Activated CD4-positive, alpha-beta memory T cell treated with anti-CD3 and anti-CD28 coated beads for 36 hours (primary cell): ENCODE data around the gene ATP6AP1. TPM values are rescaled to one million over a fixed set of nuclear protein-coding genes. Genes with fewer than 3 reads are reported as not detected.
A peak's percentile ranks its signal among the peaks of the same experiment; 100 is the strongest.

Source experiments
- CTCF ChIA-PET: fragments of 350-600 bp; sonication (Branson Sonifier 250); formaldehyde crosslinking; loops from one replicate; lab custom pipeline; 2021; ENCODE audit warnings: antibody characterized with exemption, inconsistent platforms; lab: Charles Lee
- POLR2A ChIA-PET: fragments of 350-600 bp; sonication (Branson Sonifier 250); formaldehyde crosslinking; loops from one replicate; lab custom pipeline; 2021; ENCODE audit warnings: antibody characterized with exemption; lab: Charles Lee
- DNase-seq: peaks from one replicate; pipeline ENCODE4 v3.0.0-alpha.2; 2020
- H3K27ac Mint-ChIP-seq: one replicate; pipeline ENCODE4 v1.8.0; 2021; ENCODE audit warnings: mixed read lengths
- H3K27me3 Mint-ChIP-seq: one replicate; pipeline ENCODE4 v1.8.0; 2021; ENCODE audit warnings: mixed read lengths
- H3K36me3 Mint-ChIP-seq: one replicate; pipeline ENCODE4 v1.8.0; 2021; ENCODE audit warnings: mixed read lengths
- H3K4me1 Mint-ChIP-seq: one replicate; pipeline ENCODE4 v1.8.0; 2021; ENCODE audit warnings: low read depth, mixed read lengths
- H3K4me3 Mint-ChIP-seq: one replicate; pipeline ENCODE4 v1.8.0; 2021; ENCODE audit warnings: mild to moderate bottlenecking, mixed read lengths
- H3K9me3 Mint-ChIP-seq: one replicate; pipeline ENCODE4 v1.8.0; 2021; ENCODE audit warnings: mixed read lengths
- intact Hi-C: fragments of 100-400 bp; cut with micrococcal nuclease; formaldehyde crosslinking; loops from one replicate; pipeline ENCODE4 v1.15.1; 2023
- total RNA-seq, 2 experiments: library from RNA; stranded (reverse); gene quantifications; one replicate each; pipeline ENCODE4 v1.2.3, GENCODE V29; 2021

ATP6AP1 gene
- total RNA-seq, 2 experiments from 2014 or later: 30.8 to 31.6 TPM

- Mint-ChIP-seq H3K9me3 (peaks cover 2% of the 10 kb centered on the region), H3K4me3 (peak overlapping the region; percentile 76), H3K27me3 (no peaks in the 10 kb centered on the region), H3K27ac (peak overlapping the region; percentile 33), H3K4me1 (peaks cover 7% of the 10 kb centered on the region), H3K36me3 (peaks cover 1% of the 10 kb centered on the region)
- intact Hi-C loops: no loop called here
- DNase-seq: peak; percentile 34
- ChIA-PET POLR2A (interaction anchor here (1.4 kb wide), 1 partner anchor 32 kb away, joined by 4 read pairs; the partner anchor contains the start of gene SLC10A3), CTCF (interaction anchor here (0.6 to 0.8 kb wide), 3 partner anchors 61 to 849 kb away, joined by 3 to 4 read pairs (median 3); partner anchors contain the start of gene RPL10)
These were observed 30.7 kb downstream of the ATP6AP1 start for GRCh38 chrX:154458954-154459778.

DNA sequence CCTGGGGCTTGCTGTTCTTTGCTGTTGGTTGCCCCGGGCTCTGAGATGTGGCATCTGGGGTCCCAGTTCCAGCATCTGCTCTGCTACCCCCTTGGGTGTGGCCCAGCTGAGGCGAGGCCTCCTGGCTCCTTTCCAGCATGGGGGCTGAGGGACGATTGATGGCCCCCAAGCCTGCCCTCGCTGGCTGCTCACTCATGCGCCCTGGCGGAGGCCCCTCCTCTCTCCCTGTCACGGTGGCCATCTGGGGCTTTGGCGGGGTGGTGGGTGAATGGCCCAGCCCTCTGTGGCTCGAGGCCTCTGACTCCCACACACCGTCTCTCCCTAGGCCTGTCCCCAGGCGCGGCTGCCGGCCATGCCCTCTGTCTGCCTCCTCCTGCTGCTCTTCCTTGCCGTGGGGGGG, 31.4 kb downstream of the ATP6AP1 start:
- ChIA-PET CTCF (no interaction called here), POLR2A (no interaction called here)
- peaks cover 7% of the 10 kb centered on the region for H3K4me1 Mint-ChIP-seq
- H3K9me3 Mint-ChIP-seq: no peaks in the 10 kb centered on the region
- H3K27me3 Mint-ChIP-seq: no peaks in the 10 kb centered on the region
- DNase-seq: no peak
- H3K27ac Mint-ChIP-seq: no peak overlapping the region
- no peak overlapping the region for H3K4me3 Mint-ChIP-seq
- peaks cover 1% of the 10 kb centered on the region for H3K36me3 Mint-ChIP-seq
- intact Hi-C loops: no loop called here

- Mint-ChIP-seq H3K27ac (no peak overlapping the region), H3K36me3 (peaks cover 1% of the 10 kb centered on the region), H3K4me3 (no peak overlapping the region), H3K9me3 (no peaks in the 10 kb centered on the region), H3K27me3 (no peaks in the 10 kb centered on the region), H3K4me1 (peaks cover 7% of the 10 kb centered on the region)
- CTCF ChIA-PET: no interaction called here
- intact Hi-C loops: no loop called here
- POLR2A ChIA-PET: no interaction called here
- DNase-seq: no peak
These were observed 31.8 kb downstream of the ATP6AP1 start for GRCh38 chrX:154460326-154460725.

GRCh38 chrX:154462396-154462795, 33.9 kb downstream of the ATP6AP1 start:
- DNase-seq: no peak
- intact Hi-C loops: no loop called here
- Mint-ChIP-seq H3K36me3 (peaks cover 1% of the 10 kb centered on the region), H3K27me3 (no peaks in the 10 kb centered on the region), H3K9me3 (no peaks in the 10 kb centered on the region), H3K4me3 (no peak overlapping the region), H3K4me1 (peaks cover 4% of the 10 kb centered on the region), H3K27ac (no peak overlapping the region)
- ChIA-PET POLR2A (no interaction called here), CTCF (no interaction called here)

DNA sequence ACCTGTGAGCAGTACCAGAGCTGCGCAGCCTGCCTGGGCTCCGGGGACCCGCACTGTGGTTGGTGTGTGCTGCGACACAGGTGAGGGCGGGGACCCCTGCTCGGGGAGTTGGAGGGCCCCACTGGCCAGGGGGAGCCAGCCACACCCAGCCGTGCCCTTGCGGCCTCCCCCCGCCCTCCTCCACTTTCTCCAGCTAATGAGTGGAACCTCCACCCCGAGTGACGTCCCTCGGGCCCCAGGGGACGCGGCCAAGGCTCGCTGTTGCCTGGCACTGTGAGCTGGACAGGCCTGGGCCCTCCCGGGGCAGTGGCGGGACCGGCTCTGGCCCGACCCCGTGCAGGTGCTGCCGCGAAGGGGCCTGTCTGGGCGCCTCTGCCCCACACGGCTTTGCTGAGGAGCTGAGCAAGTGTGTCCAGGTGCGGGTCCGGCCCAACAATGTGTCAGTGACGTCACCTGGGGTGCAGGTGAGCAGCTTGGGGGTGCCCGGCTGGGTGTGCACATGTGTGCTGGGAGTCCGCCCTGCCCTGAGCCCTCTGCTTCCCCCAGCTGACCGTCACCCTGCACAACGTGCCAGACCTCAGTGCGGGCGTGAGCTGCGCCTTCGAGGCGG, 35.2 kb downstream of the ATP6AP1 start:
- Mint-ChIP-seq H3K4me3 (no peak overlapping the region), H3K9me3 (no peaks in the 10 kb centered on the region), H3K4me1 (peaks cover 2% of the 10 kb centered on the region), H3K36me3 (peaks cover 1% of the 10 kb centered on the region), H3K27me3 (no peaks in the 10 kb centered on the region), H3K27ac (no peak overlapping the region)
- POLR2A ChIA-PET: no interaction called here
- intact Hi-C loops: no loop called here
- DNase-seq: no peak
- CTCF ChIA-PET: no interaction called here

GRCh38 chrX:154464806-154465365, 36.4 kb downstream of the ATP6AP1 start:
- intact Hi-C loops: no loop called here
- no peaks in the 10 kb centered on the region for H3K9me3 Mint-ChIP-seq
- no peak overlapping the region for H3K27ac Mint-ChIP-seq
- H3K4me3 Mint-ChIP-seq: no peak overlapping the region
- ChIA-PET POLR2A (no interaction called here), CTCF (no interaction called here)
- H3K4me1 Mint-ChIP-seq: peaks cover 2% of the 10 kb centered on the region
- no peaks in the 10 kb centered on the region for H3K27me3 Mint-ChIP-seq
- H3K36me3 Mint-ChIP-seq: peaks cover 1% of the 10 kb centered on the region
- no peak for DNase-seq

GRCh38 chrX:154465601-154466000, 37.1 kb downstream of the ATP6AP1 start:
- H3K27me3 Mint-ChIP-seq: no peaks in the 10 kb centered on the region
- H3K27ac Mint-ChIP-seq: no peak overlapping the region
- no peaks in the 10 kb centered on the region for H3K9me3 Mint-ChIP-seq
- ChIA-PET CTCF (no interaction called here), POLR2A (no interaction called here)
- peaks cover 2% of the 10 kb centered on the region for H3K4me1 Mint-ChIP-seq
- intact Hi-C loops: no loop called here
- no peak for DNase-seq
- peaks cover 1% of the 10 kb centered on the region for H3K36me3 Mint-ChIP-seq
- H3K4me3 Mint-ChIP-seq: no peak overlapping the region

- no peaks in the 10 kb centered on the region for H3K9me3 Mint-ChIP-seq
- peaks cover 2% of the 10 kb centered on the region for H3K4me1 Mint-ChIP-seq
- H3K36me3 Mint-ChIP-seq: peaks cover under 1% of the 10 kb centered on the region
- no peaks in the 10 kb centered on the region for H3K27me3 Mint-ChIP-seq
- no peak overlapping the region for H3K4me3 Mint-ChIP-seq
- POLR2A ChIA-PET: no interaction called here
- no peak overlapping the region for H3K27ac Mint-ChIP-seq
- DNase-seq: no peak
- CTCF ChIA-PET: no interaction called here
- intact Hi-C loops: no loop called here
These were observed 37.6 kb downstream of the ATP6AP1 start for GRCh38 chrX:154466036-154466435.

DNA sequence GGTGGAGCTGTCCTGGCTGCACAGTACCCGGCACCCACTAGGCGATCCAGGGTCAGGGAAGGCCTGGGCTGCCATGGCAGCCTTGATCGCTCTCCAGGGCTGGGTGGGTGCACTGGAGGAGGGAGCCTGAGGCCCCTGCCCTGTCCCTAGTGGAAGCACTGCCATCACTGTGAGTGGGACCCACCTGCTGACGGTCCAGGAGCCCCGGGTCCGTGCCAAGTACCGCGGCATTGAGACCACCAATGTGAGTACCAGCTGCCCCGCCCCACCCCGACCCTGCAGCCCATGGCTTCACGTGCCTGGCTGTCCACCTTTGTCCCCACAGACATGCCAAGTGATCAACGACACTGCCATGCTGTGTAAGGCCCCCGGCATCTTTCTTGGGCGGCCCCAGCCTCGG, 38.4 kb downstream of the ATP6AP1 start:
- ChIA-PET CTCF (no interaction called here), POLR2A (no interaction called here)
- Mint-ChIP-seq H3K4me3 (no peak overlapping the region), H3K27me3 (no peaks in the 10 kb centered on the region), H3K9me3 (no peaks in the 10 kb centered on the region), H3K36me3 (no peaks in the 10 kb centered on the region), H3K27ac (no peak overlapping the region), H3K4me1 (no peaks in the 10 kb centered on the region)
- DNase-seq: no peak
- intact Hi-C loops: no loop called here

- Mint-ChIP-seq H3K27ac (no peak overlapping the region), H3K27me3 (no peaks in the 10 kb centered on the region), H3K9me3 (no peaks in the 10 kb centered on the region), H3K4me3 (no peak overlapping the region), H3K36me3 (no peaks in the 10 kb centered on the region), H3K4me1 (no peaks in the 10 kb centered on the region)
- intact Hi-C loops: no loop called here
- POLR2A ChIA-PET: no interaction called here
- no peak for DNase-seq
- CTCF ChIA-PET: no interaction called here
These were observed 39.1 kb downstream of the ATP6AP1 start for GRCh38 chrX:154467556-154467955.

DNA sequence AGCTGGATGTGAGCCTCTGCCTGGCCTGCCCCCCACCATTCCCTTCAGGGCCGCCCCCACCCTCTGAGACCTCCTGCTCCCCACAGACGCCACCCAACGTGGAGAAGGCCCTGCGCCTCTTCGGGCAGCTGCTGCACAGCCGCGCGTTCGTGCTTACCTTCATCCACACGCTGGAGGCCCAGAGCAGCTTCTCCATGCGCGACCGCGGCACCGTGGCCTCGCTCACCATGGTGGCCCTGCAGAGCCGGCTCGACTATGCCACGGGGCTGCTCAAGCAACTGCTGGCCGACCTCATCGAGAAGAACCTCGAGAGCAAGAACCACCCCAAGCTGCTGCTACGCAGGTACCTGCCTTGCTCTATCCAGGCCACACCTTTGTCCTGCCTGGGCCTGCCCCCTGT, 39.7 kb downstream of the ATP6AP1 start:
- intact Hi-C loops: no loop called here
- DNase-seq: no peak
- Mint-ChIP-seq H3K36me3 (no peaks in the 10 kb centered on the region), H3K4me1 (no peaks in the 10 kb centered on the region), H3K27me3 (no peaks in the 10 kb centered on the region), H3K9me3 (no peaks in the 10 kb centered on the region), H3K4me3 (no peak overlapping the region), H3K27ac (no peak overlapping the region)
- ChIA-PET POLR2A (no interaction called here), CTCF (no interaction called here)

- ChIA-PET CTCF (no interaction called here), POLR2A (no interaction called here)
- Mint-ChIP-seq H3K36me3 (no peaks in the 10 kb centered on the region), H3K27ac (no peak overlapping the region), H3K4me1 (no peaks in the 10 kb centered on the region), H3K27me3 (no peaks in the 10 kb centered on the region), H3K9me3 (no peaks in the 10 kb centered on the region), H3K4me3 (no peak overlapping the region)
- intact Hi-C loops: no loop called here
- DNase-seq: no peak
These were observed 40.6 kb downstream of the ATP6AP1 start for GRCh38 chrX:154469114-154469513.
